ENCODE data around the gene PTBP1. TPM values are rescaled to one million over a fixed set of nuclear protein-coding genes. Genes with fewer than 3 reads are reported as not detected.

Gene PTBP1
- total RNA-seq, 2 experiments from 2014 or later: 510 to 532 TPM

Small RNA genes lying within 50 kb of the gene (microRNA-seq; reads per million reads assigned to microRNA genes)
- gene MIR3187 (ENCODE audit: borderline microRNAs expressed, borderline replicate concordance): 110 reads per million, percentile 60 among the genes with 10 or more reads in this experiment
- gene MIR4745 (ENCODE audit: borderline microRNAs expressed, borderline replicate concordance): 14.3 reads per million, percentile 29 among the genes with 10 or more reads in this experiment

Other genes starting within 250 kb of the PTBP1 start
- 100 to 1,000 TPM; 160 to 161 TPM for gene BSG, start 224.9 kb upstream of the PTBP1 start, total RNA-seq
- under 1 TPM; 0.41 to 0.49 TPM for gene HCN2, start 207.6 kb upstream of the PTBP1 start, total RNA-seq
- 10 to 100 TPM; 63.8 to 65.6 TPM for gene POLRMT, start 163.9 kb upstream of the PTBP1 start, total RNA-seq
- gene FGF22, start 157.6 kb upstream of the PTBP1 start, total RNA-seq: not detected
- gene RNF126, start 134.2 kb upstream of the PTBP1 start, total RNA-seq: 100 to 1,000 TPM in 1 of 2 experiments, 10 to 100 TPM in 1; 99.5 to 108 TPM
- gene FSTL3, start 121.1 kb upstream of the PTBP1 start, total RNA-seq: 1 to 10 TPM; 9.3 to 9.8 TPM
- not detected for gene PRSS57, start 102.0 kb upstream of the PTBP1 start, total RNA-seq
- gene PALM, start 88.5 kb upstream of the PTBP1 start, total RNA-seq: 1 to 10 TPM in 1 of 2 experiments, under 1 TPM in 1; 0.84 to 1.0 TPM
- gene MISP, start 46.3 kb upstream of the PTBP1 start, total RNA-seq: not detected
- gene PLPPR3, start 24.5 kb downstream of the PTBP1 start, total RNA-seq: not detected
- not detected for gene AZU1, start 30.4 kb downstream of the PTBP1 start, total RNA-seq
- gene PRTN3, start 43.5 kb downstream of the PTBP1 start, total RNA-seq: not detected
- not detected for gene ELANE, start 54.9 kb downstream of the PTBP1 start, total RNA-seq
- gene CFD, start 62.2 kb downstream of the PTBP1 start, total RNA-seq: under 1 TPM; 0.17 to 0.25 TPM
- gene MED16, start 95.7 kb downstream of the PTBP1 start, total RNA-seq: 10 to 100 TPM; 61.3 to 68.1 TPM
- gene RNU6-9, start 96.0 kb downstream of the PTBP1 start, total RNA-seq: not detected
- gene R3HDM4, start 115.8 kb downstream of the PTBP1 start, total RNA-seq: 100 to 1,000 TPM; 111 to 120 TPM
- 1 to 10 TPM; 5.3 to 6.6 TPM for gene KISS1R, start 119.9 kb downstream of the PTBP1 start, total RNA-seq
- gene ARID3A, start 128.6 kb downstream of the PTBP1 start, total RNA-seq: 10 to 100 TPM; 23.1 to 28.4 TPM
- gene WDR18, start 186.9 kb downstream of the PTBP1 start, total RNA-seq: 10 to 100 TPM; 77.8 to 82.0 TPM
- under 1 TPM in 1 of 2 experiments, not detected in 1; 0.10 TPM for gene GRIN3B, start 203.0 kb downstream of the PTBP1 start, total RNA-seq
- 100 to 1,000 TPM; 105 to 109 TPM for gene TMEM259, start 223.7 kb downstream of the PTBP1 start, total RNA-seq
- gene RNU6-2, start 224.1 kb downstream of the PTBP1 start, total RNA-seq: not detected
- 100 to 1,000 TPM; 104 TPM for gene CNN2, start 229.2 kb downstream of the PTBP1 start, total RNA-seq
- gene ABCA7, start 242.7 kb downstream of the PTBP1 start, total RNA-seq: 10 to 100 TPM; 24.4 to 30.1 TPM